Stimulated activated CD4-positive, alpha-beta T cell treated with anti-CD3 and anti-CD28 coated beads, Interleukin-2, amount 100 ng/mL, for 24 hours (primary cell): Measurements from ENCODE around the gene UBE2G1.

Experiments
- DNase-seq, 2 donors: peaks; one replicate each; pipeline ENCODE4 v3.0.0-alpha.2; 2020

UBE2G1 gene

DNA sequence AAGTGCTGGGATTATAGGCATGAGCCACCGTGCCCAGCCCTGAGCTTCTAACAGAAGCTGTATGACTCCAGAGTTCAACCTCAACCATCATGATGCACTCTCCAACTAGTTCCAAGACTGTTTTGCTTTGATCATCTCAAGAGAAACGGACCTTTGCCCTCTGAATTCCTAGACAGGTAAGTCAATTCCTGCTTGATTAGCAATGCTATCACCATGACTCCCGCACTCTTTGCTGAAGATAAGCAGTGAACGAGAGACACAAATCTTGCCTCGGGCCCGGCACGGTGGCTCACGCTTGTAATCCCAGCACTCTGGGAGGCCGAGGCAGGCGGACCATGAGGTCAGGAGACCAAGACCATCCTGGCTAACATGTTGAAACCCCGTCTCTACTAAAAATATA, 124.9 kb downstream of the UBE2G1 start:
- no peak for DNase-seq

- no peak for DNase-seq
Measured at GRCh38 chr17:4236456-4236855, 130.0 kb downstream of the UBE2G1 start.

GRCh38 chr17:4235372-4236279, 130.8 kb downstream of the UBE2G1 start:
- no peak for DNase-seq

GRCh38 chr17:4234401-4234800, 132.1 kb downstream of the UBE2G1 start:
- DNase-seq: no peak

DNA sequence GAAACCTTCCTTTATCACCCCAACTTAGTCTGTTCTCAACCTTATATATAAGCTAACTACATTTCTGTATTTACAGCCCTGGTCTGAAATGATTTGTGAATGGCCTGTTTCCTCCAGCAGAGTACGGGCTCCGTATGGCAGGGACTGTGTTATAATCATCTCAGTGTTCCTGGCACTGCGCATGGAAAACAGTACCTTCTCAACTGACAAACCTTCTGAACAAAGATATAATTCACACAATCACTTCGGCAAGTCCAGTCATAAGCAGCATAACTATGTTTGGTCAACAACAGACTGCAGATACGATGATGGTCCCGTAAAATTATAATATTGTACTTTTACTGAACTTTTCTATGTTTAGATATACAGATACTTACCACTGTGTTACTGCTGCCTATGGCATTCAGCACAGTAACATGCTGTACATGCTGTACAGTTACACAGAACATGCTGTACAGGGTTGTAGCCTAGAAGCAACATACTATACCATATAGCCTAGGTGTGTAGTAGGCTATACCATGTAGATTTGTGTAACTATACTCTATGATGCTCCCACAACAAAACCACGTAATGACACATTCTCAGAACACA, 132.7 kb downstream of the UBE2G1 start:
- no peak for DNase-seq

GRCh38 chr17:4232168-4232813, 134.2 kb downstream of the UBE2G1 start:
- no peak for DNase-seq

- no peak for DNase-seq
Measured at GRCh38 chr17:4229627-4230541, 136.6 kb downstream of the UBE2G1 start.

- DNase-seq: no peak
Measured at GRCh38 chr17:4221899-4222659, 144.4 kb downstream of the UBE2G1 start.

DNA sequence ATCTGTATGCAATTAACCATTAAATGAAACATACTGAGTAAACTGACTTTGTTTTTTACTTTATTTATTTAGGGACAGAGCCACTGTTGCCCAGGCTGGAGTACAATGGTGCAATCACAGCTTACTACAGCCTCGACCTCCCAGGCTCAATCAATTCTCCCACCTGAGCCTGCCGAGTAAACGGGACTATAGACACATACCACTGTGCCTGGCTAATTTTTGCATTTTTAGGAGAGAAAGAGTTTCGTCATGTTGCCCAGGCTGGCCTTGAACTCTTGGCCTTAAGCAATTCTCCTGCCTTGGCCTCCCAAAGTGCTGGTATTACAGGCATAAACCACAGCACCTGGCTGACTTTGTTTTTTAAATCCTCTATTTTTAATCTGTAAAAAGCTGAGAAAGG, 145.3 kb downstream of the UBE2G1 start:
- DNase-seq: no peak

DNA sequence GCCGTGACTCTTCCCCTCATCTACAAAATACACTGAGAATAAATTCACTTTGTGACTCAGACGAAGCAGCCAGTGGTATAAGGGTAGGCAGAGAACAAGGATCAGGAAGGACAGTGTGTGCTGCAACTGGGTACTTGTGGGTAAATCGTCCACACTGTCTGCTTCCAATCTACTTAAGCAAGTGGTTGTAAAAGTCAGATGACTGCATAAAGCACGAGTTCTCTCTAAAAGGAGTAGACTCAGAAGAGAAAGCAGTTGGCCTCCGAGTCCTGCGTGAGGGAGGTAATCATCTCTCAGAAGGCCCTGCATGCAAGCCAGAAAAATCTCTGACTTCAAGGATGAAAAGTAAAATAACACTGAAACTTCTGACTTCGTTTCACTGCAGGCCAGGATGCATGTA, 145.8 kb downstream of the UBE2G1 start:
- DNase-seq: no peak
